BLaER1 treated with 17β-estradiol and CSF1 and Interleukin-3, amounts not matched to agents 10 nM and 100 nM (cell line): ENCODE data around the gene SCNN1A.
A peak's percentile ranks its signal among the peaks of the same experiment; 100 is the strongest.

Source experiments
- H3K27ac ChIP-seq, 11 experiments: shearing (Covaris generic); formaldehyde crosslinking; 2 replicates each; pipeline ENCODE4 v1.8.1; 2022
- H3K27me3 ChIP-seq, 11 experiments: shearing (Covaris generic); formaldehyde crosslinking; 2 replicates each; pipeline ENCODE4 v1.8.1; 2022
- H3K36me3 ChIP-seq, 11 experiments: shearing (Covaris generic); formaldehyde crosslinking; 2 replicates each; pipeline ENCODE4 v1.8.1; 2022
- H3K4me1 ChIP-seq, 10 experiments: shearing (Covaris generic); formaldehyde crosslinking; 2 replicates each; pipeline ENCODE4 v1.8.1; 2022
- H3K4me2 ChIP-seq, 11 experiments: shearing (Covaris generic); formaldehyde crosslinking; 2 replicates each; pipeline ENCODE4 v1.8.1; 2022
- H3K4me3 ChIP-seq, 10 experiments: shearing (Covaris generic); formaldehyde crosslinking; 2 replicates each; pipeline ENCODE4 v1.8.1; 2022
- H3K9ac ChIP-seq, 11 experiments: shearing (Covaris generic); formaldehyde crosslinking; 2 replicates each; pipeline ENCODE4 v1.8.1; 2022
- H3K9me3 ChIP-seq, 11 experiments: shearing (Covaris generic); formaldehyde crosslinking; replicated peaks in 1 of 11; 2 replicates each; pipeline ENCODE4 v1.8.1; 2022
- H4K20me1 ChIP-seq, 11 experiments: shearing (Covaris generic); formaldehyde crosslinking; 2 replicates each; pipeline ENCODE4 v1.8.1; 2022
- Cebpa-rat ChIP-seq, 11 experiments: shearing (Covaris generic); IDR thresholded peaks; 2 replicates each; pipeline ENCODE4 v1.8.1; 2022

Gene SCNN1A

GRCh38 chr12:6361834-6362233 lies 13.5 kb downstream of the SCNN1A start:
- Histone ChIP-seq H3K27ac (peak overlapping the region in 3 of 11 experiments; percentile 24 to 34 (median 27); a peak in 3 of 22 replicates), H3K4me3 (no peak overlapping the region), H4K20me1 (no peaks in the 10 kb centered on the region), H3K9me3 (no peaks in the 10 kb centered on the region), H3K27me3 (peaks cover 0 to 9% (median 7%) of the 10 kb centered on the region in 11 experiments; a peak in 9 of 22 replicates), H3K4me1 (peaks cover 30 to 76% (median 58%) of the 10 kb centered on the region in 10 experiments; a peak in 19 of 20 replicates), H3K4me2 (peak overlapping the region in 10 of 11 experiments; percentile 4 to 99 (median 68); a peak in 15 of 22 replicates), H3K9ac (no peak overlapping the region), H3K36me3 (peaks cover 0 to 4% (median 0%) of the 10 kb centered on the region in 11 experiments; a peak in 1 of 22 replicates)
- TF ChIP-seq Cebpa-rat (IDR thresholded peaks at IDR 0.05) = no peak

- peak overlapping the region in 1 of 11 experiments; percentile 28; a peak in 1 of 22 replicates for H3K27ac ChIP-seq
- TF ChIP-seq Cebpa-rat (IDR thresholded peaks at IDR 0.05) = no peak
- H3K36me3 ChIP-seq = peaks cover 0 to 7% (median 0%) of the 10 kb centered on the region in 11 experiments; a peak in 1 of 22 replicates
- peak overlapping the region in 10 of 11 experiments; percentile 4 to 99 (median 68); a peak in 16 of 22 replicates for H3K4me2 ChIP-seq
- H3K4me3 ChIP-seq = no peak overlapping the region
- no peaks in the 10 kb centered on the region for H4K20me1 ChIP-seq
- no peak overlapping the region for H3K9ac ChIP-seq
- H3K4me1 ChIP-seq = peaks cover 40 to 83% (median 68%) of the 10 kb centered on the region in 10 experiments
- peaks cover 0 to 9% (median 7%) of the 10 kb centered on the region in 11 experiments; a peak in 9 of 22 replicates for H3K27me3 ChIP-seq
- H3K9me3 ChIP-seq = no peaks in the 10 kb centered on the region
Measured at GRCh38 chr12:6360578-6361490, 14.5 kb downstream of the SCNN1A start.

- Histone ChIP-seq H3K4me1 (peaks cover 47 to 90% (median 75%) of the 10 kb centered on the region in 10 experiments), H3K4me2 (peak overlapping the region in 8 of 11 experiments; percentile 7 to 99 (median 26); a peak in 10 of 22 replicates), H3K27ac (no peak overlapping the region), H3K4me3 (no peak overlapping the region), H4K20me1 (no peaks in the 10 kb centered on the region), H3K27me3 (peaks cover 0 to 9% (median 7%) of the 10 kb centered on the region in 11 experiments; a peak in 9 of 22 replicates), H3K36me3 (peaks cover 0 to 7% (median 0%) of the 10 kb centered on the region in 11 experiments; a peak in 1 of 22 replicates), H3K9ac (no peak overlapping the region), H3K9me3 (no peaks in the 10 kb centered on the region)
- no peak for TF ChIP-seq Cebpa-rat (IDR thresholded peaks at IDR 0.05)
Measured at GRCh38 chr12:6360080-6360571, 15.2 kb downstream of the SCNN1A start.

- Histone ChIP-seq H3K4me3 (no peak overlapping the region), H3K9me3 (no peaks in the 10 kb centered on the region), H3K27ac (no peak overlapping the region), H3K27me3 (peaks cover 0 to 7% (median 6%) of the 10 kb centered on the region in 11 experiments; a peak in 9 of 22 replicates), H3K4me1 (peaks cover 58 to 99% (median 86%) of the 10 kb centered on the region in 10 experiments), H4K20me1 (no peaks in the 10 kb centered on the region), H3K36me3 (peaks cover 0 to 7% (median 0%) of the 10 kb centered on the region in 11 experiments; a peak in 2 of 22 replicates), H3K4me2 (peak overlapping the region in 5 of 11 experiments; percentile 36 to 98 (median 66); a peak in 9 of 22 replicates), H3K9ac (no peak overlapping the region)
- no peak for TF ChIP-seq Cebpa-rat (IDR thresholded peaks at IDR 0.05)
Measured at GRCh38 chr12:6358881-6359280, 16.5 kb downstream of the SCNN1A start.

- Histone ChIP-seq H3K4me3 (no peak overlapping the region), H3K9ac (no peak overlapping the region), H3K4me1 (peaks cover 65 to 100% (median 88%) of the 10 kb centered on the region in 10 experiments), H3K27ac (no peak overlapping the region), H4K20me1 (peaks cover 0 to 5% (median 0%) of the 10 kb centered on the region in 11 experiments; a peak in 2 of 22 replicates), H3K4me2 (peak overlapping the region; percentile 4 to 99 (median 85); a peak in 16 of 22 replicates), H3K27me3 (no peaks in the 10 kb centered on the region), H3K36me3 (peaks cover 0 to 7% (median 0%) of the 10 kb centered on the region in 11 experiments; a peak in 2 of 22 replicates), H3K9me3 (no peaks in the 10 kb centered on the region)
- no peak for TF ChIP-seq Cebpa-rat (IDR thresholded peaks at IDR 0.05)
Measured at GRCh38 chr12:6356374-6356820, 19.0 kb downstream of the SCNN1A start.

GRCh38 chr12:6355491-6356373 lies 19.6 kb downstream of the SCNN1A start:
- Histone ChIP-seq H3K9ac (no peak overlapping the region), H3K27ac (no peak overlapping the region), H4K20me1 (peaks cover 0 to 5% (median 0%) of the 10 kb centered on the region in 11 experiments; a peak in 2 of 22 replicates), H3K4me1 (peaks cover 70 to 100% (median 89%) of the 10 kb centered on the region in 10 experiments), H3K4me2 (peak overlapping the region; percentile 7 to 99 (median 86); a peak in 20 of 22 replicates), H3K9me3 (no peaks in the 10 kb centered on the region), H3K4me3 (no peak overlapping the region), H3K36me3 (peaks cover 0 to 7% (median 0%) of the 10 kb centered on the region in 11 experiments; a peak in 2 of 22 replicates), H3K27me3 (no peaks in the 10 kb centered on the region)
- no peak for TF ChIP-seq Cebpa-rat (IDR thresholded peaks at IDR 0.05)

- no peaks in the 10 kb centered on the region for H3K27me3 ChIP-seq
Measured at GRCh38 chr12:6354495-6355393, 20.6 kb downstream of the SCNN1A start.

More at GRCh38 chr12:6354495-6355393, 20.6 kb downstream of the SCNN1A start:
- peaks cover 0 to 7% (median 0%) of the 10 kb centered on the region in 11 experiments; a peak in 2 of 22 replicates for H3K36me3 ChIP-seq
- peak overlapping the region in 2 of 11 experiments; percentile 8 to 86; a peak in 4 of 22 replicates for H3K27ac ChIP-seq
- H3K9me3 ChIP-seq = no peaks in the 10 kb centered on the region
- H3K9ac ChIP-seq = peak overlapping the region in 2 of 11 experiments; percentile 10 to 35; a peak in 3 of 22 replicates
- H4K20me1 ChIP-seq = peaks cover 0 to 5% (median 0%) of the 10 kb centered on the region in 11 experiments; a peak in 2 of 22 replicates
- H3K4me2 ChIP-seq = peak overlapping the region; percentile 78 to 99 (median 87)
- peaks cover 67 to 99% (median 88%) of the 10 kb centered on the region in 10 experiments for H3K4me1 ChIP-seq
- TF ChIP-seq Cebpa-rat (IDR thresholded peaks at IDR 0.05) = no peak
- H3K4me3 ChIP-seq = peak overlapping the region in 3 of 10 experiments; percentile 26 to 57 (median 33); a peak in 4 of 20 replicates
